ENCODE data around the gene VAMP8. TPM values are rescaled to one million over a fixed set of nuclear protein-coding genes. Genes with fewer than 3 reads are reported as not detected.

VAMP8 gene
- total and polyA plus RNA-seq, 2 donors (not counting 3 experiments of a cell fraction or from before 2014, with no cell fraction given): 39.0 to 68.7 TPM

DNA sequence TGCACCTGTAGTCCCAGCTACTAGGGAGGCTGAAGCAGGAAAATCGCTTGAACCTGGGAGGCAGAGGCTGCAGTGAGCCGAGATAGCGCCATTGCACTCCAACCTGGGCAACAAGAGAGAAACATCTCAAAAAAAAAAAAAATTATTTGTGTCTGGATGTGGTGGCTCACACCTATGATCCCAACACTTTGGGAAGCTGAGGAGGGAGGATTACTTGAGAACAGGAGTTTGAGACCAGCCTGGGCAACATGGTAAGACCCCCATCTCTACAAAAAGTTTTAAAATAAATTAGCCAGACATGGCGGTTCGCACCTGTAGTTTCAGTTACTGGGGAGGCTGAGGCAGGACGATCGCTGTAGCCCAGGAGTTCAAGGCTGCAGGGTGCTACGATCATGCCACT lies 1.6 kb upstream of the VAMP8 start:
- Histone ChIP-seq H3K27ac (ENCODE audit: insufficient read depth, low read depth, low read length) (no peak overlapping the region), H4K20me1 (replicated peaks; ENCODE audit: control insufficient read depth, extremely low read depth, insufficient read depth, low read length) (no peaks in the 10 kb centered on the region), H3K4me1 (ENCODE audit: control insufficient read depth, extremely low read depth, insufficient read depth, low read length) (peaks cover 22% of the 10 kb centered on the region), H2AFZ (ENCODE audit: low read depth, low read length) (no peak overlapping the region), H3K79me2 (ENCODE audit: control insufficient read depth, insufficient read depth, low read length) (no peaks in the 10 kb centered on the region), H3K4me2 (ENCODE audit: insufficient read depth, low read length) (no peak overlapping the region), H3K27me3 (ENCODE audit: control insufficient read depth in 2 of 2, insufficient read depth in 2 of 2, low read length in 2 of 2) (peaks cover 0 to 8% of the 10 kb centered on the region in 2 experiments), H3K9me1 (replicated peaks; ENCODE audit: control insufficient read depth, extremely low read depth, insufficient read depth, low read length) (no peaks in the 10 kb centered on the region), H3K36me3 (ENCODE audit: control insufficient read depth in 2 of 2, extremely low read depth in 1 of 2, insufficient read depth in 2 of 2, low read length in 2 of 2) (no peaks in the 10 kb centered on the region), H3K9me3 (replicated peaks; ENCODE audit: control insufficient read depth, insufficient read depth, low read length) (no peaks in the 10 kb centered on the region), H3K4me3 (replicated peaks in 1 of 3; ENCODE audit: insufficient read depth in 1 of 3, low read depth in 1 of 3, low read length in 3 of 3) (no peak overlapping the region), H3K9ac (replicated peaks; ENCODE audit: extremely low read depth, insufficient read depth, low read length) (no peak overlapping the region)
- POLR2A ChIA-PET: interaction anchor here (0.6 to 1.2 kb wide), 3 partner anchors 12 to 107 kb away, joined by 4 to 5 read pairs (median 4); no protein-coding TSS in a partner anchor
- CTCF ChIA-PET: interaction anchor here (1.2 to 1.5 kb wide), 2 partner anchors 15 to 24 kb away, joined by 3 read pairs; no protein-coding TSS in a partner anchor
- FAIRE-seq (no peak), DNase-seq (ENCODE audit: low read depth, low spot score) (no peak)
- intact Hi-C loops (cut with micrococcal nuclease): no loop called here
- TF ChIP-seq MYC (IDR thresholded peaks at IDR 0.05; ENCODE audit: low read depth, low read length): no peak
- no peak for TF ChIP-seq POLR2A (IDR thresholded peaks at IDR 0.05; ENCODE audit: low read depth, low read length)
- no peak for TF ChIP-seq GATA2 (IDR thresholded peaks at IDR 0.05; ENCODE audit: insufficient read depth, insufficient read length, low read depth, low read length)
- no peak for TF ChIP-seq FOS (IDR thresholded peaks at IDR 0.05; ENCODE audit: borderline replicate concordance, insufficient read depth, low read length)
- no peak for TF ChIP-seq EZH2 (IDR thresholded peaks at IDR 0.05; ENCODE audit: borderline replicate concordance, low read depth, low read length, severe bottlenecking)
- TF ChIP-seq JUN (IDR thresholded peaks at IDR 0.05; ENCODE audit: borderline replicate concordance, insufficient read depth, insufficient read length, low read depth): no peak
- TF ChIP-seq, protein P1, sequence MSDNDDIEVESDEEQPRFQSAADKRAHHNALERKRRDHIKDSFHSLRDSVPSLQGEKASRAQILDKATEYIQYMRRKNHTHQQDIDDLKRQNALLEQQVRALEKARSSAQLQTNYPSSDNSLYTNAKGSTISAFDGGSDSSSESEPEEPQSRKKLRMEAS (IDR thresholded peaks at IDR 0.05; ENCODE audit: insufficient read depth, insufficient read length): no peak
- TF ChIP-seq, protein P2, sequence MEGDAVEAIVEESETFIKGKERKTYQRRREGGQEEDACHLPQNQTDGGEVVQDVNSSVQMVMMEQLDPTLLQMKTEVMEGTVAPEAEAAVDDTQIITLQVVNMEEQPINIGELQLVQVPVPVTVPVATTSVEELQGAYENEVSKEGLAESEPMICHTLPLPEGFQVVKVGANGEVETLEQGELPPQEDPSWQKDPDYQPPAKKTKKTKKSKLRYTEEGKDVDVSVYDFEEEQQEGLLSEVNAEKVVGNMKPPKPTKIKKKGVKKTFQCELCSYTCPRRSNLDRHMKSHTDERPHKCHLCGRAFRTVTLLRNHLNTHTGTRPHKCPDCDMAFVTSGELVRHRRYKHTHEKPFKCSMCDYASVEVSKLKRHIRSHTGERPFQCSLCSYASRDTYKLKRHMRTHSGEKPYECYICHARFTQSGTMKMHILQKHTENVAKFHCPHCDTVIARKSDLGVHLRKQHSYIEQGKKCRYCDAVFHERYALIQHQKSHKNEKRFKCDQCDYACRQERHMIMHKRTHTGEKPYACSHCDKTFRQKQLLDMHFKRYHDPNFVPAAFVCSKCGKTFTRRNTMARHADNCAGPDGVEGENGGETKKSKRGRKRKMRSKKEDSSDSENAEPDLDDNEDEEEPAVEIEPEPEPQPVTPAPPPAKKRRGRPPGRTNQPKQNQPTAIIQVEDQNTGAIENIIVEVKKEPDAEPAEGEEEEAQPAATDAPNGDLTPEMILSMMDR (IDR thresholded peaks at IDR 0.05; ENCODE audit: extremely low read depth in 1 of 2, insufficient read depth in 1 of 2, low read depth in 1 of 2, low read length in 2 of 2): no peak
- TF ChIP-seq POLR2AphosphoS5 (IDR thresholded peaks at IDR 0.05; ENCODE audit: insufficient read depth, low read depth, low read length): no peak
- dilution Hi-C loops (cut with MboI; ENCODE audit: extremely low pct_ligation_motif_present, low sequenced_read_pairs): no loop called here
- BruUV-seq (replicated peaks): no TSS peak

All from endothelial cell of umbilical vein (primary cell).